ENCODE measurements around the gene IL36G.

Gene IL36G

GRCh38 chr2:112972423-112973086, 5.3 kb upstream of the IL36G start:
- DNase-seq (ENCODE audit: low read depth in 2 of 2), result no peak

GRCh38 chr2:112973156-112973555, 4.7 kb upstream of the IL36G start:
- no peak for DNase-seq (ENCODE audit: low read depth in 2 of 2)

GRCh38 chr2:112979731-112980130, 1.9 kb downstream of the IL36G start:
- no peak for DNase-seq (ENCODE audit: low read depth in 2 of 2)

GRCh38 chr2:112980537-112980936, 2.7 kb downstream of the IL36G start:
- no peak for DNase-seq (ENCODE audit: low read depth in 2 of 2)

- no peak for DNase-seq (ENCODE audit: low read depth in 2 of 2)
Measured at GRCh38 chr2:112985090-112985489, 7.3 kb downstream of the IL36G start.

GRCh38 chr2:112989611-112990010, 11.8 kb downstream of the IL36G start:
- no peak for DNase-seq (ENCODE audit: low read depth in 2 of 2)

- no peak for DNase-seq (ENCODE audit: low read depth in 2 of 2)
Measured at GRCh38 chr2:112993831-112994230, 16.0 kb downstream of the IL36G start.

GRCh38 chr2:112994648-112995047, 16.8 kb downstream of the IL36G start:
- DNase-seq (ENCODE audit: low read depth in 2 of 2), result no peak

- no peak for DNase-seq (ENCODE audit: low read depth in 2 of 2)
Measured at GRCh38 chr2:112995346-112995920, 17.6 kb downstream of the IL36G start.

- peak; percentile 12 to 30 for DNase-seq (ENCODE audit: low read depth in 2 of 2)
Measured at GRCh38 chr2:112996635-112997034, 18.8 kb downstream of the IL36G start.

- no peak for DNase-seq (ENCODE audit: low read depth in 2 of 2)
Measured at GRCh38 chr2:112997151-112997550, 19.3 kb downstream of the IL36G start.

GRCh38 chr2:113000436-113000835, 22.6 kb downstream of the IL36G start:
- DNase-seq (ENCODE audit: low read depth in 2 of 2), result no peak

- DNase-seq (ENCODE audit: low read depth in 2 of 2), result no peak
Measured at GRCh38 chr2:113002677-113003076, 24.9 kb downstream of the IL36G start.

GRCh38 chr2:113005030-113005509, 27.3 kb downstream of the IL36G start, which contains the start of gene IL36A:
TSS of gene IL36A (plus strand) at chr2:113005459. CDS start at chr2:113005872, 413 bp downstream.
- DNase-seq (ENCODE audit: low read depth in 2 of 2), result no peak

GRCh38 chr2:113007250-113007649, 29.4 kb downstream of the IL36G start:
- DNase-seq (ENCODE audit: low read depth in 2 of 2), result no peak

- no peak for DNase-seq (ENCODE audit: low read depth in 2 of 2)
Measured at GRCh38 chr2:113009622-113010021, 31.8 kb downstream of the IL36G start.

- DNase-seq (ENCODE audit: low read depth in 2 of 2), result no peak
Measured at GRCh38 chr2:113010088-113010487, 32.3 kb downstream of the IL36G start.

GRCh38 chr2:113011108-113011507, 33.3 kb downstream of the IL36G start:
- DNase-seq (ENCODE audit: low read depth in 2 of 2), result no peak

GRCh38 chr2:113012436-113013335, 34.9 kb downstream of the IL36G start:
- DNase-seq (ENCODE audit: low read depth in 2 of 2), result no peak

GRCh38 chr2:113013336-113013661, 35.5 kb downstream of the IL36G start:
- DNase-seq (ENCODE audit: low read depth in 2 of 2), result no peak

- DNase-seq (ENCODE audit: low read depth in 2 of 2), result no peak
Measured at GRCh38 chr2:113014067-113014466, 36.3 kb downstream of the IL36G start.

GRCh38 chr2:113015042-113015441, 37.2 kb downstream of the IL36G start:
- DNase-seq (ENCODE audit: low read depth in 2 of 2), result no peak

- no peak for DNase-seq (ENCODE audit: low read depth in 2 of 2)
Measured at GRCh38 chr2:113015655-113016054, 37.8 kb downstream of the IL36G start.
